GM18520 (cell line): Measurements from ENCODE around the gene THAP11.

ENCODE experiments used
- ATAC-seq: cut with Tn5 transposase; IDR thresholded peaks from one replicate; pipeline ENCODE4 v1.9.1; 2021; ENCODE audit not compliant: unreplicated experiment

Gene THAP11

GRCh38 chr16:67883146-67883871 is 41.2 kb downstream of the THAP11 start:
- no peak for ATAC-seq

GRCh38 chr16:67883872-67884261 is 41.7 kb downstream of the THAP11 start:
- no peak for ATAC-seq

GRCh38 chr16:67884684-67885083 is 42.6 kb downstream of the THAP11 start, which contains the start of gene NRN1L:
TSS of gene NRN1L (plus strand) at chr16:67884885. CDS start at chr16:67884904, 19 bp downstream.
- ATAC-seq, result no peak

- no peak for ATAC-seq
Observed at GRCh38 chr16:67885545-67885944, 43.4 kb downstream of the THAP11 start.

GRCh38 chr16:67885976-67886375 is 43.9 kb downstream of the THAP11 start:
- ATAC-seq, result no peak

- ATAC-seq, result no peak
Observed at GRCh38 chr16:67886387-67886786, 44.3 kb downstream of the THAP11 start.

- no peak for ATAC-seq
Observed at GRCh38 chr16:67888331-67888730, 46.2 kb downstream of the THAP11 start.

GRCh38 chr16:67892375-67892774 is 50.3 kb downstream of the THAP11 start:
- ATAC-seq, result no peak

- ATAC-seq, result peak; percentile 67
Observed at GRCh38 chr16:67892899-67893742, 51.0 kb downstream of the THAP11 start, which contains the start of gene PSKH1. TSS of gene PSKH1 (plus strand) at chr16:67893254. CDS start at chr16:67908750, 15,496 bp downstream.
